ENCODE data around the gene NFAM1. TPM values are rescaled to one million over a fixed set of nuclear protein-coding genes. Genes with fewer than 3 reads are reported as not detected.

The NFAM1 gene
- total RNA-seq, 1 experiment from 2014 or later, result not detected

DNA sequence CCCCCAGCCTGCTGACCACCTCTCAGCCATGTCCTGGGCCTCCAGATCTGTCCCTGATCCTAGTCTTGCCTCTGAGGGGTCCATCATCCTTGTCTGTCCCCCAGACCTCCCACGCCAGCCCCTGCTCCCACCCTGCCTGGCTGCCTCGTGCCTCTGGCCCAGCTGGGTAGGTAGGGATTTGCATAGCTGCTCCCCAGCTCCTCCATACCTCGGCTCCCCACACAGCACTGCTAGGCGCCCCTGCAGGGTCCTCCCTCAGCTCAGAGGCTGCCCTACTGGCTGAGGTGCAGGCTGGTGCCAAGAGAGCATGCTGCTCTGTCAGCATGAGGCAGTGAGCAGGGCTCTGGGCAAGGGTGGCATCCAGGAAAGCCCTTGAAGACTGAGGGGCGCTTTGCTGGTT, 47.7 kb downstream of the NFAM1 start:
- DNase-seq (ENCODE audit: low read depth), result no peak

DNA sequence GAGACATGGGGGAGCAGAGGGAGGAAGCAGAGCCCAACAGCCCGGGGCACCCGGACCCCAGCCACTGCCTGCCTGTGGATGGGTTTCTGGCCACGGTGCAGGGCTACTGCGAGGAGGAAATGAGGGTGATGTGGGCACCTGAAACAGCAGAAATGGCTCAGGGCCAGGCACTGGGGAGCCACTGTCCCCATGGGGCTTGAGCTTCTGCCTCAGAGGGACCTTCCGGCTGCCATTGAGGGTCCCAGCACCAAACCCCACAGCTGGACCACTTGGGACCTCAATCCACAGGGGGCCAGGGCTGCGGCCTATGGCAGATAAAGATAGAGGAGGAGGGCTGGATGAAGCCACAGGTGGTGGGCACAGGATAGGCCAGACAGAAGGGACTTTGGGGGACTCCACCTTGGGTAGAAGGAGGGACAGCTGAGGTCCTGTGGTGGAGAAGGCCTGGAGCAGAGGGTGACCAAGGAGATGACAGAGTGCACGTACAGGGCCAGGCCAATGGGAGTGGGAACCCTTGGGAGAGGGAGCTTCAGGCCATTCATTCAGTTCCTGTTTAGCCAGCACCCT, 48.3 kb downstream of the NFAM1 start:
- DNase-seq (ENCODE audit: low read depth), result no peak

DNA sequence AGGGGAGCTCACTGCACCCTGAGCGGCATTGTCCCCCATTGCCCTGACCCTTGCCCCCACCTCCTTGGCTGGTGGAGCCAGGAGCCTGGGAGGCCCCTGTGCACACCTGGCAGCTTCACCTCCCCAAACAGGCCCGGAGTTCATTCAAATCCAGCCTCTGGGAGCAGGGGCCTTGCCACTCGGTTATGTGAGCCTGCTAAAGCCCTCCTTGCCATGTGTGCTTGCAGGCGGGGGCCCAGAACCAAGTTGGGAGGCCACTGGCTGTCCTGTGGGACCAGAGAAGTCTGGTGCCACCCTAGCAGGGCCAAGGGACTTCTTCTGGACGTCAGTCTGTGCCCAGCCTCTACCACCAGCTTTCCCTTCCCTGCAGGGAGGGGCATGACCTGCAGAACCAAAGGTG, 48.9 kb downstream of the NFAM1 start:
- no peak for DNase-seq (ENCODE audit: low read depth)

DNA sequence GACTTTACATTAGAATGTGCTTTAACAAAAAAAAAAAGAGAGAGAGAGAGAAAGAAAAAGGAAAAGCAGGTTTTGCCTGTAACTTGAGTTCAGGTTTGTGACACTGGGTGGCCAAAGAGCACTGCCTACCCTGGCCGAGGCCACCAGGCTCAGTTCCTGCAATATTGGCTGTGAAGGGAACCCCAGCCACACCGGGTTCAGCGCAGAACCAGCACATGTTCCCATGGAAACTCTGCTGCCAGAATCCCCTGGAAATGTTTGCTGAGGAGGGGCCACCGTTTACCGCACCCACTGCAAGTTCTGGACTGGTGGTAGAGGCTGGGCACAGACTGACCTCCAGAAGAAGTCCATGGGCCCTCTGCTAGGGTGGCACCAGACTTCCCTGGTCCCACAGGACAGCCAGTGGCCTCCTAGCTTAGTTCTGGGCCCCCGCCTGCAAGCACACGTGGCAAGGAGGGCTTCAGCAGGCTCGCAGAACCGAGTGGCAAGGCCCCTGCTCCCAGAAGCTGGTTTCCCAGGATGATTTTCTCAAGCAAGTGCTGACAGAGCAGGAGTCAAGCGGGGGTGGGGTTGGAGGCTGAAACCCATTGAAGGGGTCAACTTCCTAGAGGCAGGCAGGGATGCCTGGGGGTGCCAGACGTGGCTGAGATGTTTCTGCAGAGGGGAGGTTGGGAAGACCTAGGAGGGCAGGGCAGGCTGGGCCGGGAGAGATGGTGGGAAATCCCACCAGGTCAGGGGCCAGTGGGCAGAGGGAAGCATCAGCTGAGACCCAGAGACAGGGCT, 51.2 kb downstream of the NFAM1 start:
- no peak for DNase-seq (ENCODE audit: low read depth)

DNA sequence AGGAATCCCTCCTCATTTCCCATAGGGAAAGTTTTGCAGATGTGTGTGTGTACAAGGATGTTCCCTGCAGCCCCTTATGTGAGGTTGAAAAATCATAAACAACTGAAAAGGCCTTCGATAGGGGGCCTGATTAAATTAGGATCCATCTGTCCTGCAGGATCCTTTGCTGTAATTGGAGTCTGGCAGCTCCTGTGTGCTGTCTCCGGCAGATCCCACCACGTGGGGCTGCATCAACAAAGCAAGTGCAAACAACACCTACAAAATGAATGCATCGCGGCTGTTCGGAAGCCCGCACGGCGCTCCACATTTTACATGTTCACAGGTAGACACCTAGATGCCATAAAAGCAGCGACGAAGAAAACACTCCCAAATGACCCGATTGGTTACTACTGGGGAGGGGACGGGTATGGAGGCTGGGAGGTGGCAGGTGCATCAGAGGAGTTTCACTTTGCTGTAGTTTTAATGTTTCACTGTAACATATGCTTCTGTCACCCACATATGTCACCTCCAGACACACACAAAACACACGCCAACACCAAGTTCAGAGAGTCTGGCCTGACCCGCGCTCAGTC, 52.2 kb downstream of the NFAM1 start:
- DNase-seq (ENCODE audit: low read depth), result no peak

DNA sequence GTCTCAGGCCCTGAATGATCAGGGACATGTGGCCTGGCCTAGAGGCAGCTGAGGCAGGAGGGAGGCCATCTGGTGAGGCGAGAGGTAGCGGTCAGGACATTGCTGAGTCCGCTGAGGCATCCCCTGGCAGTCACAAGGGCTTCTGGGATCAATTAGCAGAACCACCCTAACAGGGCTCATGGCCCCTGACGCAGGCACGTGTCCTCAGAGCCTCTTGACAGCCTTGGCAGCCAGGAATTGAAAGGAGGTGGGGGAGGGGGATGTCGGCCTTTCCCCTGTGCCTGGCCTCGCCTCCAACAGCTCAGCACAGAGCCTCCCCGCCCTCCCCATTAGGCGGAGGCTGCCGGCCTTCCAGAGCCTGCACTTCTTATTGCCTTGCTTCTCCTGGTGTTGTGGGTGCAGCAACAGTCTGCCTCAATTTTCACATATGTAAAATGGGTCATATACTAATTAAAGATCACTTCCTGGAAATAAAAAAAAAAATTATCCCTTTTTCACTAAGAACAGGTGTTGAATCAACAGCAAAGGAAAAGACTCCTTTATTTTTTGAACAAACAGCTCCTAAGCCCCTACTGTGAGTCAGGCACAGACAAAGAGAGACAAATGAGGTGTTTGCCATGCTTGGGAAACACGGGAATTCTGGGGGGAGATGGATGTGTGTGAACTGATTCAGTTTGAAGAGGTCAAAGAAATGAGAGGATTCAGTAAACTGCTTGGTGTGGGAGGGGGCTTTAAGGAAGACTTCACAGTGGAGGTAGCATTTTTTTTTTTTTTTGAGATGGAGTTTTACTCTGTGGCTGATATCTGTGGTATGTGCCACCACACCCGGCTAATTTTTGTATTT, 55.3 kb downstream of the NFAM1 start:
- DNase-seq (ENCODE audit: low read depth), result no peak

DNA sequence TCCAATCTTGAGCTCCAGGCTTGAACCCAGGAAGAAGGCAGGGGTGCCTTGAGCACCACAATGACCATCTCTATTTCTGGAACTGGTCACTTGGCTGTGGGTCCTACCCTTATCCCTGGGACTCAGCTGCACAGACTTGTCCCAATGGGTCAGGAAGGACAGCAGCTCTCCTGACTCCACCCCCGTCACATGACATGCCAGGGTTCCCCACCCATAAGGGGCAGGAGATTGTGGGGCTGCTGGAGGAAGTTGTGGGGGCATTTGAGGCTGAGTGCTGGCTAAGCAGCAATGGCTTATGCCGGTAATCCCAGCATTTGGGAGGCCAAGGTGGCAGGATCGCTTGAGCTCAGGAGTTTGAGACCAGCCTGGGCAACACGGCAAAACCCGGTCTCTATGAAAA, 56.2 kb downstream of the NFAM1 start:
- DNase-seq (ENCODE audit: low read depth), result no peak

DNA sequence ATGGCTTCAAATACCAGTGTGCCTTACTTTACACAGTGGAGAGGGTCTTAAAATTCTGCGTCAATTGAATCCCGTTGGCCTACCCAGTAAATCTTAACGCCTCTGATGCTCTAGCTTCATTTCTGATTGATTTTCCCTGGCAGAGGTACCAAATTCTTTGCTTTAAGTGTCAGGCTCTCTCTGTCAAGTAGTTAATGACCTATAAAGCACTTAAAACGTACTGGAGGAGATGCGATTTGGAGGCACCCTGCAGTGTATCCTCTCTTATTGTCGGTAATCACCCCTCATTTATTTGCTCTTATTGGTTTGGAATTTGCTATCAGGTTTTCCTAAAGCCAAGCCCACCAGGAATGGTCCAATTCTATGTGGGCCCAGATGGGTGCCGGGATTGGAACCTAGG, 59.2 kb downstream of the NFAM1 start:
- no peak for DNase-seq (ENCODE audit: low read depth)

DNA sequence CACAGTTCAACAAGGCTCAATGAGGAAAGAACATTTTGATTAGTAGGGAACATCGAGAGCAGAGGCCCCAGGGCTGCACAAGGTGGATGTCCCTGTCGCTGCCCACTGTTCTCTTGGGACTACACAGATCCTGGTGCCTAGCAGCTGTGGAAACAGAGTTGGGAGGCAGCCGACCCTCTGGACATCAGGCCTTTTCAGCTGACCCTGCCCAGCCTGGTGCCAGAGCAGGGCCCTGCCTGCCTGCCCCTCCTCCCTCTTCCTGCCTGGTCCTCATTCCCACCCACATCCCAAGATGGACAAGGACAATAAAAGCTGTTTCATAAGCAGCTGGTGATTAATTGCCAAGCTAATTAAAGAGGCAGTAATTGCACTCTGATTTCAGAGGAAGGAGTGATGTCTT, 60.7 kb downstream of the NFAM1 start:
- DNase-seq (ENCODE audit: low read depth), result no peak

DNA sequence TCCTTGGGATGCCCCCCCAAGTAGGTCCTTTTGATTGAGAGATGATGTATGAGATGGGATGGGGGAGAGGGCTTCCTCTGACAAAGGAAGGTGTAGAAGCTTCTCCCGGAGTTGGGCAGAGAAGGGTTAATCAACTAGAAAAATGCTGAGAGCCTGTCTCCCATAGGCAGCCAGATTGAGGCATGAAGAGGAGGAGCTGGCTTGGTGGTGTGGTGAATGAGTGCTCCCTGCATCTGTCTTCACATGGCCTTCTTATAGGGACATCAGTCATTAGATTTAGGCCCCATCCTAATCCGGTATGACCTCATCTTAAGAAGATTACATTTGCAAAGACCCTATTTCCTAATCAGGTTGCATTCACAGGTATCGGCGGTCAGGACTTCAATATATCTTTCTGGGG, 61.1 kb downstream of the NFAM1 start:
- DNase-seq (ENCODE audit: low read depth), result no peak

DNA sequence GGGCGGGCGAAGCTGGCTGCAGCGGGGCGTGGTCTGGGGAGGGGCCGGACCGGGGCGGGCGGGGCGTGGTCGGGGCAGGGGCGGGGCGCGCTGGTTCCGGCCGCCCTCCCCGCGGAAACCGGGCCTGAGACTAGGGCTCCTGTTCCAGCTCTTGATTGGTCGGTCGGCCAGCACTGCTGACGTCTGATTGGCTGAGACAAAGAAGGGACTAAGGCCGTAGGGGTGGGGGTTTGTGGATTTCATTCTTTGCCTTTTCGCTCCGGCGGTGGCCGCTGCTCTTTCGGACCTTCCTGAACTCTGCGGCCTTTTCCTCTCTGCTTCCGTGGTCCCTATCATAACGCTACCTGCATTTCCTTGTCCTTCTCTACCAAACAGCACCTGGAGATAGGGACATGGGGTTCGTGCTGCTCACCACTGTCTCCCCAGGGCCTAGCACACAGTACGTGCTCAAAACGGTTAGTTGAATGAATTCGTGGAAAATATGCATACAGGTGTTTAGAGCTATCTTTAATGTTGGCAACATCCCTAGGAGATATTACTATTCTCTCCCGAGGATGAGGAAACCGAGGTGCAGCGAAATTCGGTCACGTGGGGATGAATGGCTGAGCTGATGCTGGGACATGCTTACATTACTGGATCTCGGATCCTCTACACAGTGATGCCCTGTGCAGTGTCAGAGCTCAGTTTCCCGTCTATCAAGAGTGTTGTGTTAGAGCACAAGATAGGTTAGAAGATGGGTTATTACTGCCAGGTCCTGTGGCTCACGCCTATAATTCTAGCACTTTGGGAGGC, 62.8 kb downstream of the NFAM1 start:
- peak; percentile 79 for DNase-seq (ENCODE audit: low read depth)

DNA sequence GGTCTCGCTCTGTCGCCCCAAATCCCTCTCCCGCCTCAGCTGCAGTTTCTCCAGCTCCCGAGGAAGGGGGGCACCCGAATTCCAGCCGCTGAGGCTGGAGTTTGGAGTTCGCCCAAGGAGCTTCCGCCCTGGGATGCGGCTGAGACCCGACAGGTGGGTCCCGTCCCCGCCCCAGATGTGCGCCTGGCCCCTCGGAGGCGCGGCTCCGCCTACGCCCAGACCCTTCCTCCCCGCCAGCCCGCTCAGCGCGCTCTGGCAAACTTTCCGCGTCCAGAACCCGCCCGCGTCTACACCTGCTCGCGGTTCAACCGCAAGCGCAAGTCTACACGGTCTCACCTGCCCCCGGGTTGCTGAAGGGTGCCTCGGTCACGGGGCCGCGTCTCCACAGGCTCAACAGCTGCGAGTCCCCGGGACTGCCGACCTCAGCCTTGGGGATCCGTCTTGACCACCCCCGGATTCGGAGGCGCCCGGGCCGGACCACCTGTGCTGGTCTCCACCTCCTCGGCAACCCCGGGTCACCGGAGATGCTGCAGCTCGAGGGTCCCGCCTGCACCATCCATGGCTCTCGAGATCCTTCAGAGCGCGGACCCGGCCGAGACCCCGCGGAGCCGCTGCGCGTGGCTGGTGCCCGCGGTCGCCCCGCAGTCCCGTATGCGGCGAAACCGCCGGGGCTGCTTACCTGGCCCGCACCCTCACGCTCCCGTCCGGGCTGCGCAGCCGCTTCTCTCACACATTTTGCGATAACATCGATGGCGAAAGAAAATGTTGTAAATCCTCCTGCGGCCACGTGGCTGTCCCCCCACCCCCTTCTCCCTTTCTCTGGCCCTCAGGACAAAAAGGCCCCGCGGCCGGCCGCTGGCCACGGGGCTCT, 63.6 kb downstream of the NFAM1 start:
- DNase-seq (ENCODE audit: low read depth), result no peak

DNA sequence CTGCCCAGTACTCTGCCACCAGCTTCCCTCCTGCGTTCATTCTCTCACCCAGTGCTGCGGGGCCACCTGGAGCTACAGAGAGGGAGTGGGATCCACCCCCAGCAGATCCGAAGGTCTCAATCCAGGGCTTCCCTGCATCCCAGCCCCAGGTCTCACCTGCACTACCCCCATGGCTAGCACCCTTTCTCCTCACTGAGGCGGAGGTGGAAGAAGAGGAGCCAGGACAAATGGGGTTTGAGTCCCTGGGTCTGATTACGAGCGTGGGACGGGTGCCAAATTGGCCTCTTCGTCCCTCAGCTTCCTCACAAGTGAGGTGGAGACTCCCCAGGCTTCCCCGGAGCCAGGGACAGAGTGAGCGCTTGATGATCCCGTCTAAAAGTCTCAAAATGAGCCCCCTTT, 64.2 kb downstream of the NFAM1 start:
- no peak for DNase-seq (ENCODE audit: low read depth)

DNA sequence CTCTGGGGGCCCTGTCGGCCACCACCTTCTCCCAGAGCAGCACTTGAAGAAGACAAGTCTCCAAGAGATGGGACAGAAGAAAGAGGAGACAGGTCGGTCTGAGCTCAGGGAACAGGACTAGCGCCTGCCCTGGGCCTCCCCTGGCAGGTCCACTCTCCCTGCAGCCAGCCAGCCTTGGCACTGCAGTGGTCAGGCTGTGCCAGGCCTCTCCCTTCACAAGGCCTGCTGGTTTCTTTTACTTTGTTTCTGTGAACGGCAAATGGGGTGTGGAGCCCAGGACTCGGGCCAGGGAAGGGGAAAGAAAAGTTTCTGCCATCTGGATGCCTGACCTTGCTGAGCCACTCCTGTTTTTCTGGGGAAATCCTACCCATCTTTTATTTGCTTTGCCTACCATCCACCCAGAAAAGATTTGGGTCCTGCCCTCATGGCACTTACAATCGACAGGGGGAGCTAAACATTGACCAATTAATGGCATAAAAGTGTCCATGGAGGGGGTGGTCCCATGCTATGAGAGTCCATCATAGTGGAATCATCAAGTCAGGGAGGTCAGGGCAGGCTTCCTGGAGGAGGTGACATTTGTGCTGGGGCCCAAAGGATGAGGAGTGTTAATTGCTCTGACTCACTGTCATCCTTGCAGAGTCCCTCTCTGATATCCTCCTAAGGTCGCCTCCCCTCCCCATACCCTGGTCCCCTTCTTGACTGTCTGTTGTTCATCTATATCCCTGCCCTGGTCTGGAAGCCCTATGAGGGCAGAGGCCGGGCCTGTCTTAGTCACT, 65.2 kb downstream of the NFAM1 start:
- DNase-seq (ENCODE audit: low read depth), result no peak

DNA sequence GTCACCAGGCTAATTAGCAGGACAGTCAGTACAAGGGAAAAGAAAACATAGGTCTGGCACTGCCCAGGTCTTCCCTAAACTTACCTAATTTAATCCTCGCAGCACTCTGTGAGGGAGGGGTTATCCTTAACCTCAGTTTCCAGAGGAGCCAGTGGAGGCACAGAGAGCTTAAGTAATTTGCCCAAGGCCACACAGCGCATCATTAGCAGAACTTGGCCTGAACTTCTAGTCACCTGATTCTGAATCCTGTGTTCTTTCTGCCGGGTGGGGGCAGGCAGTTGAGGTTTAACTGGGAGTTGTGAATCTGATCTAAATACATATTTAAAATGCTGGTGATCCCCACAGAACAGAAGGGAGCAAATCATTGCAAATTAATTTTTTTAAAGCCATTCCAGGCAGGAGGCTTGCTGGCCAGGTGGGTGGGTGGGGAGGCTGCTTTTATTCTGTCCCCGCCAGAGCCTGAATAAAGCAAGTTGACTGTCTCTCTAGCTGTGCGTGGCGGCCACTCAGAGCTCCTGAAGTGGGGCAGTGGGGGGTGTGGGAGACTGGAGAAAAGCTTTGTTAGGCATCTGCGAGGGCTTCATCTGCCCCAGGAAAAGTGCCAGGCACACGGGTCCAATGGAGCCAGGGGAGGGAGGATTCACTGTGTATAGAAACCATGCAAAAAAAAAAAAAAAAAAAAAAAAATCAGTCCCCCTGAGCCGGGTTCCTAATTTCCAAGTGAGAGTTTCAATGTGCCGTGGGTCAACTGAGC, 66.1 kb downstream of the NFAM1 start:
- no peak for DNase-seq (ENCODE audit: low read depth)

DNA sequence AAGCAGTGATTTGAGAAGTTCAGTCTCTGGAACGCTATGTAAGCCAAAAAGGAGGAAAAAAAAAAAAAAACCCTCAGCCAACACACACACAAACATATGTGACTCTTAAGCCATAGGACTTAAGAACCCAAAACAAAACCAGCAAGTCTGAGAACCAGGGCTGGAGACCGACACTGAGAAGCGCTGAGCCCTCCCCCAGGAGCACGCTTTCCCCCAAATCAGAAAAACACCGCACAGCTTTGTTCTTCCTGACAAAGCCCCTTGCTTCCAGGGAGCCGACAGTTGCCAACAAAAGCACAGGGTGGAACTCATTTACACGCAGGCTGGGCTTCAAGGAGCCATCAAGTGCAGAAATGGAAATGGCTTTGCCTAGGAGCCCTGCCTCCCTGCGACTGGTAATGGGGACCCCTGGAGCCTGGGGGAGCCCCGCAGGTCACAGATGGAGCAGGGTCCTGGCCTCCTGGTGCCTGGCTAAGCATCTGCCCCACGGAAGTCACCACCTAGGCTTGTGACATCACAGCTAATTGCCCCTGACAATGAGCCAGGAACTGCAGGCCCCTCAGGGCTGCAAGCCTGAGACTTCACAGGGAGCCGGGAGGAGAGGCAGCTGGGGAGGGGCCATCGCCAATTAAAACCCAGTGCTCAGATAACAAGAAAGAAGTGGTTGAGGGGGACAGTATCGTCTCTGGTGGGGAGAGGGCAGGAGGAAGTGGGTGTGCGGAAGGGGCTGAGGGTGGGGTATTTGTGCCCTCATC, 66.9 kb downstream of the NFAM1 start:
- DNase-seq (ENCODE audit: low read depth), result no peak

DNA sequence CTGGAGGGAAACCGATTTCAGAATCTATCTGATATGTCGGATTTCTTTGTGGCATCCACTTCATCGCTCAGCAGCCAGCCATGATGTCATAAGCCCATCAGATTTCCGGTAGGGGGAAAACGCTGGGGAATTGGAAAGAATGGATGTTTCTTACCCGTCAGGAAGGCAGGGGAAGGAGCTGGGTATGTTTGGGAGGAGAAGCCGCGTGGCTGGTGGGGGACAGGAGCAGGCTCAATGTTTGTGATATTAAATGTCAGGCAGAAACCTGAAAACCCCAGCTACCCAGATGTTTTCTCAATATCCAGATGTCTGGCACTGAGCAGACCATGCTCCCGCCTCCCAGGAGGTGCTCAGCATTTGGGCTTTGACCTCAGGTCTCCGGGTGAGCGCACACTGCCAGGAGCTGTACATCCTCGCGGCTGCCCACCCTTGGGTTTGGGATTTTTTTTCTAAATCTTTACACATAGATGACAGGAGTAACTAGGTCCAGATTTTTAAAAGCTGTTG, 67.5 kb downstream of the NFAM1 start:
- DNase-seq (ENCODE audit: low read depth), result no peak

DNA sequence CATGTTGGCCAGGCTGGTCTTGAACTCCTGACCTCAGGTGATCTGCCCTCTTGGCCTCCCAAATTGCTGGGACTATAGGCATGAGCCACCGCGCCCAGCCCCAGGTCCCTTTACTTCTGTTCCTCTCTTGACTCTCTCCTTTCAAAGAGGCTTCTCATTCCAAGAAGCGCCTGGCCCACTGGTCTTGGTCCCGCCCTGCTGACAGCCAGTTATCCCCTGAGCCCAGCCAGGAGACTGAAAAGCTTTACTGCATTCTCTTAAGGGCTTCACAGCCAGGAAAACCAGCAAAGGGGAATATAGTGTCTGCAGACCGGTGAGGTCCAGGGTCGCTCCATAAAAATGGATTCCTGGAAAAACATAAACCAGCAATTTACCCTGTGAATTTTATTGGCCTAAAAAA, 68.3 kb downstream of the NFAM1 start:
- DNase-seq (ENCODE audit: low read depth), result no peak

Data from LHCN-M2 (cell line).